ENCODE results near the gene CYGB. TPM values are rescaled to one million over a fixed set of nuclear protein-coding genes. Genes with fewer than 3 reads are reported as not detected.

The CYGB gene
- total and polyA plus RNA-seq, 9 of the 15 experiments (the other 6 are each of a cell fraction or from before 2014, with no cell fraction given), result 0.08 to 0.95 (median 0.18) TPM; not detected in 5

- TF ChIP-seq MBD1 (CRISPR knock-in tag; IDR thresholded peaks at IDR 0.05) (no peak), ZNF655 (CRISPR knock-in tag; IDR thresholded peaks at IDR 0.05) (no peak), LCOR (CRISPR knock-in tag; IDR thresholded peaks at IDR 0.05) (no peak), FOXM1 (IDR thresholded peaks at IDR 0.05; ENCODE audit: low read depth) (no peak), FOXM1 (CRISPR knock-in tag; IDR thresholded peaks at IDR 0.05; ENCODE audit: low read depth) (0 out of 2 replicates have a peak, but pooled peaks have one; percentile 21), ZBTB43 (CRISPR knock-in tag; IDR thresholded peaks at IDR 0.05) (0 out of 2 replicates have a peak, but pooled peaks have one; percentile 59), NELFE (IDR thresholded peaks at IDR 0.05; ENCODE audit: insufficient read depth, insufficient read length) (no peak), MYBL2 (IDR thresholded peaks at IDR 0.05; ENCODE audit: low read depth) (no peak), MYBL2 (CRISPR knock-in tag; IDR thresholded peaks at IDR 0.05; ENCODE audit: borderline replicate concordance) (no peak), SMAD3 (CRISPR knock-in tag; conservative IDR thresholded peaks at IDR 0.05) (no peak), RBM25 (IDR thresholded peaks at IDR 0.05; ENCODE audit: low read depth, low read length, severe bottlenecking) (peak; percentile 23), ARID3B (CRISPR knock-in tag; IDR thresholded peaks at IDR 0.05; ENCODE audit: borderline replicate concordance) (no peak), BDP1 (IDR thresholded peaks at IDR 0.05; ENCODE audit: insufficient read depth, insufficient read length) (no peak), ZNF644 (tag; IDR thresholded peaks at IDR 0.05; ENCODE audit: low read depth) (0 out of 2 replicates have a peak, but pooled peaks have one; percentile 16), HDAC3 (IDR thresholded peaks at IDR 0.05; ENCODE audit: borderline replicate concordance, partially characterized antibody) (no peak), BMI1 (IDR thresholded peaks at IDR 0.05; ENCODE audit: low read length) (no peak), ZEB2 (IDR thresholded peaks at IDR 0.05) (no peak), ZMIZ1 (IDR thresholded peaks at IDR 0.05; ENCODE audit: low read depth in 2 of 2, low read length in 2 of 2) (0 out of 4 replicates have a peak, but pooled peaks of 1 of the 2 experiments have one; percentile 9)
These were observed 19.4 kb upstream of the CYGB start (continued) for GRCh38 chr17:76556765-76557367.

All from K562 (cell line).